NOMO-1 (cell line): ENCODE measurements around the gene BRD9.
"Not testable (repeated sequence)": the region's sequence is repeated elsewhere in the genome, so short reads cannot be mapped to it uniquely, and the experiment has no call there.

ENCODE experiments used
- DNase-seq, 2 experiments: peaks; one replicate each; lab custom pipeline; 2025; ENCODE audit not compliant: unreplicated experiment in 2 of 2; lab: John Stamatoyannopoulos, UW

BRD9 gene

GRCh38 chr5:892394-893136 lies at the start of gene BRD9, which contains the start of gene TRIP13:
Gene BRD9, minus strand, starts transcription at chr5:892801. Its CDS starts 144 bp downstream, at chr5:892657.
Gene TRIP13, plus strand, starts transcription at chr5:892884. Its CDS starts 115 bp downstream, at chr5:892999.
- DNase-seq: peak; percentile 94 to 98

DNA sequence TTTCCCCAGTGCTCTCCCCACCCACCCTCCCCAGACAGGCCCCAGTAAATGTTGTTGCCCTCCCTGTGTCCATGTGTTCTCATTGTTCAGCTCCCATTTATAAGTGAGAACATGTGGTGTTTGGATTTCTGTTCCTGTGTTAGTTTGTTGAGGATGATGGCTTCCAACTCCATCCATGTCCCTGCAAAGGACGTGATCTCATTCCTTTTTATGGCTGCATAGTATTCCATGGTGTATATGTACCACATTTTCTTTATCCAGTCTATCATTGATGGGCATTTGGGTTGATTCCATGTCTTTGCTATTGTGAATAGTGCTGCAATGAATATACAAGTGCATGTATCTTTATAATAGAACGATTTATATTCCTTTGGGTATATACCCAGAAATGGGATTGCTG lies 48.1 kb upstream of the BRD9 start:
- DNase-seq: not testable (repeated sequence)

GRCh38 chr5:939368-939767 lies 46.8 kb upstream of the BRD9 start:
- DNase-seq: no peak

GRCh38 chr5:937151-937924 lies 44.7 kb upstream of the BRD9 start:
- no peak for DNase-seq

DNA sequence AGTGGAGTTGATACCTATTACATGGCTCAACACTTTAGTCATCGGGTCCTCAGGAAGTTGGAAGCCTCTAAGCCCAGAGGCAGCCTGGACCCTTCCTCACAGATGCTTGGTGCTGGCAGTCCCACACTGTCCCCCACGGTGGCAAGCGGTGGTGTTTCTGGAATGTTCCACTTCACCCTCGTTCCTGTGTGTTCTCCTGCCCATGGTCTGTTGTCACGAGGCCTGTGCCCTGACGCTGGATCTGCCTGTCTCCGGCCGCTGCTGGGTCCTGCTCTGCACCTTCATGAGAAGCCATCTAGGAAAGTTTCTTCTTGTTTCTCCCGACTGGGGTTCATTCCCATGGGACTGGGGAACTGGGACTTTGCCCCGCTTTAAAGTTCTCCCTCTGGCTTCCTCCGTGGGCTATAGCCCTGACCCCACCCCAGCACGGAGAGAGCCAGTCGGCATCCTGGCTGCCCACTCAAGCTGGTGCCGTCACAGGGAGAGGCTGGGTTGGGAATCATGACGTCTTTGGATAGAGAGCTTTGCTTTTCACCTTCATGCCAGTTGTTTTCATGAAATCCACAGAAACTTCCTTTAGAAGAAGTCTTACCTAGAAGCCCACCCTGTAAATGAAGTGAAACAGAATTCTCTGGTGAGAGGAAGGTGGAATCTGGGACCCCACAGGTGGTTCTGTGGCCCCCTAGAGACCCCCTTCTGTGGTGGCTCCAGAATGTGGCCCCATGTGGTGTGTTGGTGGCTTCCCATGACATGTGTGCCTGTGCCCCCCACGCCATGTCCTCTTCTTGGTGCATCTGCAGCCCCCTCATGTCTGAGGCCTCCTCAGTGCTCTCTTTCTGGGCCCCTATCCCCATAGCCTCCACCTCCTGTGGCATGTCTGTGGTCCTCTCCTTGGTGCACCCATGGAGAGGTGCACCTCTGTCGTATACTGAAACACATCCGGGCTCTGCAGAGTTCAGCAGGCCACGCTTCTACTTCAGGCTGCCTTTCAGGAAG lies 43.8 kb upstream of the BRD9 start:
- no peak for DNase-seq

DNA sequence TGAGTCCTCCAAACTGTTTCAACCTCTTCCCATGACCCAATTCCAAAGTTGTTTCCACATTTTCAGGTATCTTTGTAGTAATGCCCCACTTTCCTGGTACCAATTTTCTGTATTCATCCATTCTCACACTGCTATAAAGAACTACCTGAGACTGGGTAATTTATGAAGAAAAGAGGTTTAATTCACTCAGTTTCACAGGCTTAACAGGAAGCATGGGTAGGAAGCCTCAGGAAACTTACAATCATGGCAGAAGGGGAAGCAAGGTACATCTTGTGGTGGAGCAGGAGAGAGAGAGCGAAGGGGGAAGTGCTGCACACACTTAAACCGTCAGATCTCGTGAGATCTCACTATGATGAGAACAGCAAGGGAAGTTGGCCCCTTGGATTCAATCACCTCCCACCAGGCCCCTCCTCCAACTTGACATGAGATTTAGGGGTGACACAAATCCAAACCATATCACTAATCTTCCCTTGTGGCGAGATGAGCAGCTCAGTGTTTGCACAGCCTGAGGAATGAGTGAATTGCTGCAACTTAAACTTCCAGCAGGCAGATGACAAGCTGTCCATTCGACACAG lies 43.0 kb upstream of the BRD9 start:
- DNase-seq: peak; percentile 37 to 61

DNA sequence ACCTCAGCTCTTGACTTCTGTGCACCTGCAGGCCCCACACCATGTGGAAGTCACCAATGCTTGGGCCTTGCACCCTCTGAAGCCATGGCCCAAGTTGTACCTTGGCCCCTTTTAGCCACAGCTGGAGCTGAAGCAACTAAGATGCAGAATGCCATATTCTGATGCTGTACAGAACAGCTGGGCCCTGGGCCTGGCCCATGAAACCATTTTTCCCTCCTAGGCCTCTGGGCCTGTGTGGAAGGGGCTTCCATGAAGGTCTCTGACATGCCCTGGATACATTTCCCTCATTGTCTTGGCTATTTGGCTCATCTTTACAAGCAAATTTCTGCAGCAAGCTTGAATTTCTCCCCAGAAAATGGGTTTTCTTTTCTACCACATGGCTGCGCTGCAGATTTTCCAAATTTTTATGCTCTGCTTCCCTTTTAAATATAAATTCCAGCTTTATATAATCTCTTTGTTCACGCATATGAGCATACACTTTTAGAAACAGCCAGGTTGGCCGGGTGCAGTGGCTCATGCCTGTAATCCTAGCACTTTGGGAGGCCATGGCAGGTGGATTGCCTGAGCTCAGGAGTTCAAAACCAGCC lies 41.9 kb upstream of the BRD9 start:
- not testable (repeated sequence) for DNase-seq

DNA sequence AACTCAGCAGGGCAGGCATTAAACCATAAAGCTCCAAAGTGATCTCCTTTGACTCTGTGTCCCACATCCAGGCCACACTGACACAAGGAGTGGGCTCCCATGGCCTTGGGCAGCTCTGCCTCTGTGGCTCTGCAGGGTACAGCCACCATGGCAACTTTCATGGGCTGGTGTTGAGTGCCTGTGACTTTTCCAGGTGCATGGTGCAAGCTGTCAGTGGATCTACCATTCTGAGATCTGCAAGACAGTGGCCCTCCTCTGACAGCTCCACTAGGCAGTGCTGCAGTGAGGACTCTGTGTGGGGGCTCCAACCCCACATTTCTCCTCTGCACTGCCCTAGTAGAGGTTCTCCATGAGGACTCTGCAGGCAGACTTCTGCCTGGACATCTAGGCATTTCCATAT lies 41.4 kb upstream of the BRD9 start:
- DNase-seq: not testable (repeated sequence)

DNA sequence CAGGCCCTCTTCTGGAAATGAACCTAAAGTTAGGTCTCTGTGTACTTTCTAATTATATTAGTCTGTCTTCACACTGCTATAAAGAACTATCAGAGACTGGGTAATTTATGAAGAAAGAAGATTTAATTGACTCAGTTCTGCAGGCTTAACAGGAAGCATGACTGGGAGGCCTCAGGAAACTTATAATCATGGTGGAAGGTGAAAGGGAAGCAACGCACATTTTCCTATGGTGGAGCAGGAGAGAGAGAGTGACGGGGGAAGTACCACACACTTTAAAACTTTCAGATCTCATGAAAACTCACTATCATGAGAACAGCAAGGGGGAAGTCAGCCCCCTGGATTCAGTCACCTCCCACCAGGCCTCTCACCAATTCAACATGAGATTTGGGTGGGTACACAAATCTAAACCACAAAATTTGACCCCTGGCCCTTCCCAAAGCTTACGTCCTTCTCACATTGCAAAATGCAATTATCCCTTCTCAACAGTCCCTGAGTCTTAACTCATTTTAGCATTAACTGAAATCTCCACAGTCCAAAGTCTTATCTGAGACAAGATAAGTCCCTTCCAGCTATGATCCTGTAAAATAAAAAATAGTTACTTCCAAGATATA lies 40.8 kb upstream of the BRD9 start:
- DNase-seq: no peak

DNA sequence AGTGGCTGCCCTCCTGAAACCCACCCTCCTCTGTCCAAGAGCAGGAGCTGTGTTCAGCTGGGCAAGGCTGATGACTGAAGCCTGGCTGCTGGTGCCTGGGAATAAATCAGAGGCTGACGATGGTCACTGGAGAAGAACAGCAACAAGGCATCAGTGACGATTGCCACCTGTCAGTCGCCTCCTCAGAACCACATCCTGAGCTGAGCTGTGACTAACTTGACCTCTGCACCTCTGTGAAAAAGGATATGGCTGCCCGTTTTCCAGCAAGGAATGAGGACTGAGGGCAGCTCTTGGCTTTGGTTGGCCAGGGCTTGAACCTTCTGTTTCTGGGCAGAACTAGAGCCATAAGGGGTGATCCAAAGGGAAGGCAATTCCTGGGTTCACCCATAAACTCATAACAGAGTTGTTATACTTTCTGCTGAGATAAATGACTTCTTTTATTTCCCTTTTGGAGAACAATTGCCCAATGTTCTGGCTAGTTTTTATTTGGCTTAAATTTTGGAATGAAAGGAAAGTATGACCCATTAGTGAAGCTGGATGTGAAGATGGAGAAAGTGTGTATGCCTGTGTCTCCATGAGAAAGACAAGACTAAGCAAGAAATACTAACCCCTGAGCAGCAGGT lies 40.1 kb upstream of the BRD9 start:
- DNase-seq: no peak

- no peak for DNase-seq
Observed at GRCh38 chr5:932151-932627, 39.6 kb upstream of the BRD9 start.

GRCh38 chr5:931570-932145 lies 39.1 kb upstream of the BRD9 start:
- no peak for DNase-seq

DNA sequence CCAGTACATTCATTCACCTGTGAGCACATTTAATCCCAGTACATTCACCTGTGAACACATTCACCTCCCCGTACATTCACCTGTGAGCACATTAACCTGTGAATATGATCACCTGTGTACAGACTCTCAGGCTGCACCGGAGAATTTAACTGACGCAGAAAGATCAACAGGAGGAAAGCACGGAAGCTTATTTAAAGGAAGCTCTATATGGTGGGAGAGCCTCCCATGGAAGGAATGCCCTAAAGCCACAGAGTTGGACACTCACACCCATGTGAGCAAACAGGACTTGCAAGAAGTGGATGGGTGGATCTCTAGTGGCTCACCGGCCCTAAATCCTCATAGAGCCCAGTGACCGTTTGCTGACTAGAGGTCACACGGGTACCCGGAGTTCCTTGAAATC lies 38.3 kb upstream of the BRD9 start:
- DNase-seq: no peak

DNA sequence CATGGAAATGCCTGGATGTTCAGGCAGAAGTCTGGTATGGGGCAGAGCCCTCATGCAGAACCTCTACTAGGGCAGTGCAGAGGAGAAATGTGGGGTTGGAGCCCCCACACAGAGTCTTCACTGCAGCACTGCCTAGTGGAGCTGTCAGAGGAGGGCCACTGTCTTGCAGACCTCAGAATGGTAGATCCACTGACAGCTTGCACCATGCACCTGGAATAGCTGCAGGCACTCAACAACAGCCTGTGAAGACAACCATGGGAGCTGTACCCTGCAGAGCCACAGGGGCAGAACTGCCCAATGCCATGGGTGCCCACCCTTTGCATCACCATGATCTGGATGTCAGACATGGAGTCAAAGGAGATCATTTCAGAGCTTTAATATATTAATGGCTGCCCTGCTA lies 37.0 kb upstream of the BRD9 start:
- no peak for DNase-seq

GRCh38 chr5:929182-929581 lies 36.6 kb upstream of the BRD9 start:
- DNase-seq: not testable (repeated sequence)

DNA sequence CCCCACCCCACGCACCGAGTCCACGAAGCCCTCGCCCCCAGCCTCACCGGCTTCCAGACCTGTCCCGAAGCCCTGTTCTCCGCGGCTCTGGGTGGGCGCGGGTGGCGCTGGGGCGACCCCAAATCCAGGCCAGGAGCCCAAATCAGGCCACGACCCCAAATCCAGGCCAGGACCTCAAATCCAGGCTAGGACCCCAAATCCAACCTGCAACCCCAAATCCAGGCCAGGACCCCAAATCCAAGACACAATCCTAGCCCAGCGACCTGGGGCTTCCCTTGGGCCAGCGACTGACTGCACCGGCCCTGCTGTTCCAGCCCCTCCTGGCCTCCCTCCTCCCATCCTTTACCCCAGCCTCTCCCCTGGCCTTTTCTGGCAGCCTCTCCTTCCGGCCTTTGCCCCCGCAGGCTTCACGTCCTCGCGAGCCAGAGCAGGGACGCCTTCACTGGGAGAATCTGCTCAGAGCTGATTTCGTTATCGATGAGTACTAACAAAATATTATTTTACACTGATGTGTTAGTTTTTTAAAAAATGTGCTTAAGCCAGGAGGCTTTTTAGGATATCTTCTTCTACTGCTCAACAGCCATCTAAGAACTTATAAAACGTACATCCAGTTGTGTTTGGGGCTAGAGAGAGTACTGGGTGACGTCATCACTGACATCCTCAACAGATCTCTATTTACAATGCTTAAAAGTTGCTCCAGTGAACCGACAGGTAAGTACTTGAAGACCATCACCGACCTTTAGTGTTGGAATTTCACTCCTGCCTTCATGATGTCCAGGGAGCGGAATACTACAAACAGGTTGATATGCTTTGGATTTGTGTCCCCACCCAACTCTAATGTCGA lies 34.8 kb upstream of the BRD9 start:
- no peak for DNase-seq

GRCh38 chr5:926417-927171 lies 34.0 kb upstream of the BRD9 start:
- no peak for DNase-seq
